HG02610 (cell line): Measurements from ENCODE around the gene TKT.

Experiments used
- ATAC-seq: cut with Tn5 transposase; IDR thresholded peaks from one replicate; pipeline ENCODE4 v1.9.1; 2021; ENCODE audit warnings: mild to moderate bottlenecking, moderate library complexity; ENCODE audit not compliant: unreplicated experiment

TKT gene

DNA sequence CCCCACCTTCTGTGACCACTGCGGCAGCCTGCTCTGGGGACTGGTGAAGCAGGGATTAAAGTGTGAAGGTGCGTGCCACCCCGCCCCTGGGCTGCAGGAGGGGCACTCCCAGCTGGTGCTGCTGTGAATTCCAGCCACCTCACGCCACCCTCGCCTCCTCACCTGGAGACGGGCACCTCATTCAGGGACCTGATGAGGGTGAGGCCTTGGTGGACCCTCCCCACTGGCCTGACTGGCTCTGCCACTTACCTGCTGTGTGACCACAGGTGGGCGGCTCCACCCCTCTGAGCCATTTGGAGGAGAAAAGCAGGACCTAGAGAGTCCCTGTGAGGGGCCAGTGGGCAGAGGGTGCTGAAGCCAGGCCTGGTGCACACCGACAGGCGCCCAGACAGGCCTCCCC lies 72.3 kb downstream of the TKT start:
- ATAC-seq = no peak

GRCh38 chr3:53182764-53183355 lies 73.0 kb downstream of the TKT start:
- ATAC-seq = no peak

GRCh38 chr3:53181528-53181927 lies 74.3 kb downstream of the TKT start:
- no peak for ATAC-seq

- ATAC-seq = peak; percentile 12
Measured at GRCh38 chr3:53181024-53181371, 74.8 kb downstream of the TKT start.

DNA sequence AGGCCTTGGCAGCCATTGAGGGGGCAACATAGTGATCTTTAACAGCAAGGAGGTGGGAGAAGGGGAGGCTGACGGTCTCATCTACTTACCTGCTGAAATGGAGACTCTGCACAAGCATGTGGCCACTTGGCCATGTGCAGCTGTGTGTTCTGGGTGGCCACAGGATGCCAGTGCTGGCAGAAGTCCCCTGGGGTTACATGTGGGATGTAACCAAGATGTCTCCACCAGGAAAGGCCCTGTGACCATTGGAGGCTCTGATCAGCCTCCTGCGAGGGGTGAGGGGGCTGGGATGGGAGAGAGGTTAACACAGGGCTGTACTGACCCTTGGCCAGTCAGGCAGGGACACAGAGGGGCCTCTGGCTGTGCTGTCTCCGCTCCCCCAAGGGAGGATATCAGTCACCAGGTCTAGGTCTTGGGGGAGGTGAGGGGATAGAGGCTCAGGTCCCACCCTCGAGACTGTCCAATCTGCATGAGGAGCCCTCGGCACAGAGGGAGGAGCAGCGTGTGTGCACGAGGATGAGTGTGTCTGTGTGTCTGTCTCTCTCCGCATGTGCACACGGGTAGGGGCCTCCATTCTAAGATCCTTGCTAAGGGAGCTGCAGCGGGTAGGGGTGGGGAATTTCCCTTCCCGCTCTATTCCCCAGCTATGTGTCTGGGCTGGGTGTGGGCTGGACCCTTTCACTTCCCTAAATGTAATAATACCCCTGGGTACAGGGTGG lies 75.4 kb downstream of the TKT start:
- peak; percentile 94 for ATAC-seq

- ATAC-seq = no peak
Measured at GRCh38 chr3:53179580-53179979, 76.2 kb downstream of the TKT start.

DNA sequence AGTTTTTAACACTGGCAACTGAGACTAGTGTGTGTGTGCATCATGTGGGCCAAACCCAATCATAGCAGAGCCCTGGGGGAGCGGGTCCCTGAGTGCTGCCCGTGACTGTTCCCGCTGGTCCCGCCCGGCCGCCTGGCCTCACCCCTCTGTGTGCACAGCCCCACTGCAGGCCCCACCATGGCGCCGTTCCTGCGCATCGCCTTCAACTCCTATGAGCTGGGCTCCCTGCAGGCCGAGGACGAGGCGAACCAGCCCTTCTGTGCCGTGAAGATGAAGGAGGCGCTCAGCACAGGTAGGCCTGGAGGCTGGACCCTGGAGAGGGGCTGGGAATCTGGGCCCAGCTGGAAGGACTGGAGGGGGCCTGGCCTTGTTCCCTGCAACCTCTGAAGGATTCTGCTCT lies 77.6 kb downstream of the TKT start:
- ATAC-seq = no peak

- no peak for ATAC-seq
Measured at GRCh38 chr3:53175613-53176540, 79.9 kb downstream of the TKT start.
